ENCODE results near the gene GPR3.

- TF ChIP-seq CTCF (IDR thresholded peaks at IDR 0.05) (no peak), REST (IDR thresholded peaks at IDR 0.05; ENCODE audit: insufficient read depth in 1 of 2, low read depth in 2 of 2, low read length in 1 of 2) (no peak)
These were observed 42.4 kb upstream of the GPR3 start for GRCh38 chr1:27349784-27350662.

Data from Panc1 (cell line).